GM21737 (cell line): Measurements from ENCODE around the gene PPM1B.
A peak's percentile ranks its signal among the peaks of the same experiment; 100 is the strongest.
"Not testable (repeated sequence)": the region's sequence is repeated elsewhere in the genome, so short reads cannot be mapped to it uniquely, and the experiment has no call there.

Source experiments
- ATAC-seq: cut with Tn5 transposase; IDR thresholded peaks from one replicate; pipeline ENCODE4 v1.9.1; 2021; ENCODE audit warnings: mild to moderate bottlenecking, moderate library complexity; ENCODE audit not compliant: unreplicated experiment

PPM1B gene

GRCh38 chr2:44155666-44156446, 12.8 kb upstream of the PPM1B start:
- ATAC-seq = no peak

GRCh38 chr2:44163777-44164176, 4.9 kb upstream of the PPM1B start:
- ATAC-seq = no peak

GRCh38 chr2:44164617-44165016, 4.1 kb upstream of the PPM1B start:
- ATAC-seq = no peak

- no peak for ATAC-seq
Observed at GRCh38 chr2:44166096-44166495, 2.6 kb upstream of the PPM1B start.

- no peak for ATAC-seq
Observed at GRCh38 chr2:44167311-44167907, 1.3 kb upstream of the PPM1B start.

GRCh38 chr2:44167908-44168680, 581 bp upstream of the PPM1B start:
- ATAC-seq = peak; percentile 84

- peak; percentile 19 for ATAC-seq
Observed at GRCh38 chr2:44169155-44169898, 652 bp downstream of the PPM1B start.

- no peak for ATAC-seq
Observed at GRCh38 chr2:44170311-44170717, 1.6 kb downstream of the PPM1B start.

- no peak for ATAC-seq
Observed at GRCh38 chr2:44171018-44171417, 2.3 kb downstream of the PPM1B start.

GRCh38 chr2:44171442-44171841, 2.8 kb downstream of the PPM1B start:
- ATAC-seq = not testable (repeated sequence)

GRCh38 chr2:44172576-44172975, 3.9 kb downstream of the PPM1B start:
- ATAC-seq = no peak

- no peak for ATAC-seq
Observed at GRCh38 chr2:44178950-44179349, 10.3 kb downstream of the PPM1B start.

- ATAC-seq = no peak
Observed at GRCh38 chr2:44181648-44182047, 13.0 kb downstream of the PPM1B start.

- no peak for ATAC-seq
Observed at GRCh38 chr2:44184106-44184505, 15.4 kb downstream of the PPM1B start.

GRCh38 chr2:44186810-44187209, 18.1 kb downstream of the PPM1B start:
- ATAC-seq = no peak

GRCh38 chr2:44187251-44187650, 18.6 kb downstream of the PPM1B start:
- ATAC-seq = no peak

GRCh38 chr2:44188696-44189095, 20.0 kb downstream of the PPM1B start:
- no peak for ATAC-seq

GRCh38 chr2:44189104-44189503, 20.4 kb downstream of the PPM1B start:
- no peak for ATAC-seq

- ATAC-seq = no peak
Observed at GRCh38 chr2:44190526-44190925, 21.9 kb downstream of the PPM1B start.

GRCh38 chr2:44191739-44192138, 23.1 kb downstream of the PPM1B start:
- peak; percentile 93 for ATAC-seq

- ATAC-seq = no peak
Observed at GRCh38 chr2:44192646-44193045, 24.0 kb downstream of the PPM1B start.
